Central memory CD4-positive, alpha-beta T cell (primary cell): Measurements from ENCODE around the gene CD3D.

Source experiments
- DNase-seq: peaks from one replicate; pipeline ENCODE4 v3.0.0; 2022
- total RNA-seq, 3 experiments: gene quantifications; one replicate each; lab custom pipeline; 2026; lab: John Stamatoyannopoulos, UW

Gene CD3D
- total RNA-seq = 106 to 178 (median 175) reads per million in 3 experiments

- peak; percentile 72 for DNase-seq
Measured at GRCh38 chr11:118342503-118343161, at the start of gene CD3D. CD3D (minus strand) TSS chr11:118342705; CDS start chr11:118342607, 98 bp downstream.

- no peak for DNase-seq
Measured at GRCh38 chr11:118383657-118384056, 41.2 kb upstream of the CD3D start.

GRCh38 chr11:118382954-118383353 lies 40.4 kb upstream of the CD3D start:
- no peak for DNase-seq

- no peak for DNase-seq
Measured at GRCh38 chr11:118380571-118380970, 38.1 kb upstream of the CD3D start.

GRCh38 chr11:118379497-118379896 lies 37.0 kb upstream of the CD3D start:
- no peak for DNase-seq

GRCh38 chr11:118375978-118376377 lies 33.5 kb upstream of the CD3D start:
- DNase-seq = no peak

DNA sequence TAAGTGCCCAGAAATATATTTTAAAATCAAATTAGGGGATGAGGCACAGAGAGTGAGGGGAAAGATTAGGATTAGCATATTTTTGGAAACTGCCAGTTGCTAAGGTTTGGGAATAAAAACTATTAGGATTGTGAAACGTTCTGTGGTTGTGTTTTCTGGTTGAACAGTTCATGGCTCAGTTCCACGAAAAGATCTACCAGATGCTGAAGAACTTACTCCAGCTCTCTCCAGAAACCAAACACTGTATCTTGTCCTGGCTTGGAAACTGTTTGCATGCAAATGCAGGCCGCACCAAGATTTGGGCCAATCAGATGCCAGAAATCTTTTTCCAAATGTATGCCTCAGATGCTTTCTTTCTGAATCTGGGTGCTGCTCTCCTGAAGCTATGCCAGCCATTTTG lies 32.2 kb upstream of the CD3D start:
- DNase-seq = no peak

DNA sequence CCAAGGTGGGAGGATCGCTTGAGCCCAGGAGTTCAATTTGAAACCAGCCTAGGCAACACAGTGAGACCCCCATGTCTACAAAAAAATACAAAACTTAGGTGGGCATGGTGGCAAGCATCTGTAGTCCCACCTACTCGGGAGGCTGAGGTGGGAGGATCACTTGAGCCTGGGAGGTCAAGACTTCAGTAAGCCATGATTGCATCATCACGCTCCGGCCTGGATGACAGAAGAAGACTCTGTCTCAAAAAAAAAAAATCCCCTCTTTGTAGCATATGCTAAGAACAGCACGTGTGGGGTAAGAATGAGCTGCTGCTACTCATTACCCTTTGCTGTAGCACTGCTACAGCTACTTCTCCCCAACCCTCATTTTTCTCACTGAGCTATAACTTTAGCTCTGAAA lies 31.4 kb upstream of the CD3D start:
- DNase-seq = no peak

GRCh38 chr11:118373263-118373662 lies 30.8 kb upstream of the CD3D start:
- DNase-seq = no peak

- DNase-seq = no peak
Measured at GRCh38 chr11:118370774-118371173, 28.3 kb upstream of the CD3D start.

- no peak for DNase-seq
Measured at GRCh38 chr11:118366287-118366686, 23.8 kb upstream of the CD3D start.

DNA sequence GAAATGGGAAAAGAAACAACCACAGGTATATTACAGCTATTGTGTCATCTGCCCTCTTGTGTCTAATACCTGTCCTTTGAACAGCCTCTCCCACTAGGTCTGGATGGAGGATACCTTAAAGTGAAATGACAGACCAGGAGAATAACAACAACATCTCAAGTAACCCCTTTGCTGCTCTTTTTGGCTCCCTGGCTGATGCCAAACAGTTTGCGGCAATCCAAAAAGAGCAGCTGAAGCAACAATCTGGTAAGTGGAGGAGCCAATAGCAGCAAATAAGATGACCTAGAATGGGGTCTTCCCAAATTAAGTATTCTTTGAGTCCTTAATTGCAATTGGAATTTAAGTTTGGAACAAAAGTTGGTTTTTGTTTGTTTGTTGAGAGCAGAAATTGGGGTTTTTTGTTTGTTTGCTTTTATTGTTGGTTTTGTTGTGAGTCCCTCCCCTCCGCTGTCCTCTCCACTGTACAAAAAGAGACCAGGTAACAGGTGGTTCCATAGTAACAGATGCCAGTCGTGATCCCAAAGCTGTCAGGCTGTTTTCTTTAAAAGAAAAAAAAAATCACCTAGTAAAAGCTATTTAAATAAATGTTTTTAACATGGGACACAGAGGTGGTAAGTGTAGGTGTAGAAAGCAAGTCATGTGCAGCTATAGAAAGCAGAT lies 22.6 kb upstream of the CD3D start:
- no peak for DNase-seq

- peak; percentile 93 for DNase-seq
Measured at GRCh38 chr11:118359295-118359958, 16.9 kb upstream of the CD3D start, which contains the start of gene UBE4A. UBE4A (plus strand) TSS chr11:118359600; CDS start chr11:118365081, 5,481 bp downstream.

DNA sequence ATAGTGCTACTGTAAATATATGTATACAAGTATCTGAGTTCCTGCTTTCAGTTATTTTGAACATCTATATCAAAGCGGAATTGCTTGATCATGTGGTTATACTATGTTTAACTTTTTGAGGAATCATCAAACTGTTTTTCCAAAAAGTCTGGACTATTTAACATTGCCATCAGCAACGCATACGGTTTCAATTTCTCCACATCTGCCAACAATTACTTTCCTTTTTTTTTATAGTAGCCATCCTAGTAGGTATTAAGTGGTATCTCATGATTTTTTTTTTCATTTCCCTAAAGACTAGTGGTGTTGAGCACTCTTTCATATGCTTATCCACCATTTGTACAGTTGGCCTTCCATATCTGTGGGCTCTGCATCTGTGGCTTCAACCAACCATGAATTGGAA lies 15.6 kb upstream of the CD3D start:
- DNase-seq = no peak

DNA sequence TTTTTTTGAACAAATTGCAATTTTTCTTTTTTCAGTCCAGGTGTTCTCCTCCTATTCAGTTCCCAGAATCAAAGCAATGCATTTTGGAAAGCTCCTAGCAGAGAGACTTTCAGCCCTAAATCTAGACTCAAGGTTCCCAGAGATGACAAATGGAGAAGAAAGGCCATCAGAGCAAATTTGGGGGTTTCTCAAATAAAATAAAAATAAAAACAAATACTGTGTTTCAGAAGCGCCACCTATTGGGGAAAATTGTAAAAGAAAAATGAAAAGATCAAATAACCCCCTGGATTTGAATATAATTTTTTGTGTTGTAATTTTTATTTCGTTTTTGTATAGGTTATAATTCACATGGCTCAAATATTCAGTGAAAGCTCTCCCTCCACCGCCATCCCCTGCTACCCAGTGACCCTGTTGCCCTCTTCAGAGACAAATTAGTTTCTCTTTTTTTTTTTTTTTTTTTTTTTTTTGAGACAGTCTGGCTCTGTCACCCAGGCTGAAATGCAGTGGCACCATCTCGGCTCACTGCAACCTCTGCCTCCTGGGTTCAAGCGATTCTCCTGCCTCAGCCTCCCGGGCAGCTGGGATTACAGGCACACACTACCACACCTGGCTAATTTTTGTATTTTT lies 10.7 kb upstream of the CD3D start:
- DNase-seq = peak; percentile 58

- no peak for DNase-seq
Measured at GRCh38 chr11:118349475-118349874, 7.0 kb upstream of the CD3D start.

DNA sequence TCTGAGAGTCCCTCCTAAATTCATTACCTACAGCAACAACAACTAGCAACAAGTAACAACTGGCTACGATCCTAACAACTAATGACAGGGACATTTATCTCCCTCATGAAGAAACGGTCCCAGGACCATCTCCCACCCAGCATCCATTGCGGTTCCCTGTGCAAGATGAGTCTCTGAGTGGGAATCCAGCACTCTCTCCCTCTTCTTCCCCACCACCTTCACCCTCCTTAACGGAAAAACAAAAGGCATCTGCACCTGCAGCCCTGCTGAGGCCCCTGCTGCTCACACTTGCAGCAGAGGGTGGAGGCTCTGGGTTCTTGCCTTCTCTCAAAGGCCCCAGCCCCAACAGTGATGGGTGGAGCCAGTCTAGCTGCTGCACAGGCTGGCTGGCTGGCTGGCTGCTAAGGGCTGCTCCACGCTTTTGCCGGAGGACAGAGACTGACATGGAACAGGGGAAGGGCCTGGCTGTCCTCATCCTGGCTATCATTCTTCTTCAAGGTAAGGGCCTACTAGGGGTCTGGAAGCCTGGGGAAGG lies 1.5 kb upstream of the CD3D start, which contains the start of gene CD3G:
Gene CD3G (plus strand): TSS at position 364 of the 535 bp plus-strand sequence. CDS start 80 bp downstream, at position 444.
- DNase-seq = peak; percentile 71

DNA sequence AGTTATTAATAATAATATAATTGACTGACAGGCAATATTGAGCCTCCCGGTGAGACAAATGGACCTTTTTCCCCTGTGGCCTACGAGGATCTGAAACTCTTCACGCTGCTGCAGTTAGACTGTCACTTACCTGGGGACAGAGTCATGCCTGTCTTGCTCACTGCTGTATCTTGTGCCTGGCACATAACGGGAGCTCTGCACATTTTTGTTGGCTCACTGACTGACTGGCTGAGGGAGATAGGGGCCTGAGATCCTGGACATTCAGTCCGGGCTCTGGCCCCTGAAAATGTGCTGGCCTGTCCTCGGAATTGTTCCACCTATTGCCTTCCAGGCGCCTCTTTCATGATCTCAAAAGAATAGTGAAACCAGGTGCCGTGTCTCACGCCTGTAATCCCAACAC lies 743 bp upstream of the CD3D start:
- DNase-seq = no peak

DNA sequence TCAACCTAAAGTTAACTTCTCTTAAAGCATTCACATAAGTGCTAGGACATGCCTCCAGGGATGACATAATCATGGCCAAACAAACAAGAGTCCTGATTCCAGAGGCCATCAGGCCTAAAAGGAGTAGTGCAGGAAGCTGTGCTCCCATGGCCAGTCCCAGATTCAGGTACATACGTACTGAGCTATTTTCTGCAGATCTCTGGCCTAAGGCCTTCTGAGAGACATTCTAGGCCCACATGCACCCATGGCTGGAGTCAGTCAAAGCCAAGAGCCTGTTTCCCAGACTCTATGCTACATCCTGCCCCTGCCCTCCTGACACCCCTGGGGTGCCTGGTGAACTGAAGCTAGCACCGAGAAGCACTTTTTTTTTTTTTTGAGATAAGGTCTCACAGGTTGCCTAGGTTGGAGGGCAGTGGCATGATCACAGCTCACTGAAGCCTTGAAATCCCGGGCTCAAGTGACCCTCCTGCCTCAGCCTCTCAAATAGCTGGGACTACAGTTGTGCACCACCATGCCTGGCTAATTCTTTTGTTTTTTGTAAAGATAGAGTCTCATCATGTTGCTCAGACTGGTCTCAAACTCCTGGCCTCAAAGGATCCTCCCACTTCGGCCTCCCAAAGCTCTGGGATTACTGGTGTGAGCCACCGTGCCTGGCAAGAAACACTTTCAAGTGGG lies 553 bp downstream of the CD3D start:
- peak; percentile 24 for DNase-seq

DNA sequence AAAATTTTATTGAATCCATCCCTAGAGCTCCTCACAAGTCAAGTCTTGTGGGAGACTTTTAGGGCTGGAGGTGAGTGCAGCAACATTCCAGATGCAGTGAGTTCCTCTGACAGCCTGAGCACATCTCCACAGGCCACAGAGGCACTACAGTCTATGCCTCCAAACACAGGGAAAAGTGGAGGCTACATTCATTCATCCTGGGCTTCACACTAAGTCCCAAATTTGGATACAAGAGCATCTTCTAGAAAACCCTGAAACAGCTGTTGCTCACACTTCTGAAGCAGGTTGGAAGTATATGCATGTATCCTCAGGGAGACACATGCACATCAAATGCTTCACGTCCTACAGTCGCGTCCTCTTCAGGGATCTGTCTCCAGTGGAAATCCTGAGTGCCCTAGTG lies 1.2 kb downstream of the CD3D start:
- DNase-seq = no peak

GRCh38 chr11:118340449-118340848 lies 2.1 kb downstream of the CD3D start:
- DNase-seq = no peak

DNA sequence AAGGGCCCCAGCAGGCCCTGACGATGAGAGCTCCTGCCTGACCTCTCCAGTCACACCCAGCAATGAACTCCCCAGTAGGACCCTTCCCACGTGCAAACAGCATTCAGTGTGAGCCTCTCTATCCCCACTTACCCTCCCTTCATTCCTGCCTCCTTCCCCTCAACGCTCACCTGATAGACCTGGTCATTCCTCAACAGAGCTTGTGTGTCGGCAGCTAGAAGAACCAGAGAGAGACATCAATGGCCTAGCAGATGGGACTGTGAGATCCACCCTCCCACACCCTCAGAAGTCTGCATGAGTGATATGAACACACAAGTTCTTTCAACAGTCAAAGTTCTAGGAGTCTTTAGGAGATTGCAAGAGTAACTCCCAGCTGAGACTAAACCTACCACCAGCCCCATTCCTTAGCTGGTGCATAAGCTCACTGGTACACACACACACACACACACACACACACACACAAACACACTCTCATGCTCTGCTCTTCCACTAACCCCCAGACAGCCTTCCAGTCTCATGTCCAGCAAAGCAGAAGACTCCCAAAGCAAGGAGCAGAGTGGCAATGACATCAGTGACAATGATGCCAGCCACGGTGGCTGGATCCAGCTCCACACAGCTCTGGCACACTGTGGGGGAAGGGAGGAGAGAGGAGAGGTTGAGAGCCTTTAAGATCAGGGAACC lies 3.1 kb downstream of the CD3D start:
- peak; percentile 23 for DNase-seq
